Adrenal gland (tissue), 12 donors: Measurements from ENCODE around the gene COL5A1. TPM values are rescaled to one million over a fixed set of nuclear protein-coding genes. Genes with fewer than 3 reads are reported as not detected.

Source experiments
- DNase-seq, 7 donors: peaks; one replicate each; pipeline ENCODE4 v3.0.0-alpha.2; 2019 to 2020
- H3K27ac ChIP-seq, 5 donors: fragments of 200-600 bp; sonication (generic) in 4 of 5; 1 replicate in 3 of 5; 2 replicates in 2 of 5; pipeline versions ENCODE4 v1.5.1 to v1.8.0; 2016 to 2020; ENCODE audit warnings: mild to moderate bottlenecking in 1 of 5
- H3K27me3 ChIP-seq: fragments of 200-600 bp; 2 replicates; pipeline ENCODE4 v1.8.0; 2021
- H3K36me3 ChIP-seq, 2 donors: fragments of 200-600 bp; replicated peaks in 1 of 2; 1 replicate in 1 of 2; 2 replicates in 1 of 2; pipeline versions ENCODE4 v1.5.1 to v1.8.0; 2018 to 2022
- H3K4me1 ChIP-seq, 2 donors: fragments of 200-600 bp; replicated peaks in 1 of 2; 1 replicate in 1 of 2; 2 replicates in 1 of 2; pipeline versions ENCODE4 v1.5.1 to v1.8.0; 2018 to 2021
- H3K4me3 ChIP-seq, 4 donors: fragments of 200-600 bp; sonication (generic) in 3 of 4; one replicate each; pipeline ENCODE4 v1.5.1; 2016 to 2018
- H3K9me3 ChIP-seq, 3 donors: fragments of 200-600 bp; sonication (generic) in 1 of 3; replicated peaks in 1 of 3; 1 replicate in 2 of 3; 2 replicates in 1 of 3; pipeline versions ENCODE4 v1.5.1 to v1.8.0; 2016 to 2021
- POLR2A ChIP-seq, 2 donors: fragments of 450-650 bp; IDR thresholded peaks; one replicate each; pipeline ENCODE4 v1.6.1; 2017; ENCODE audit warnings: antibody characterized with exemption in 2 of 2, mild to moderate bottlenecking in 2 of 2, moderate library complexity in 1 of 2
- WGBS, 4 donors: extraction: QIAGEN DNeasy Blood & Tissue Kit in 2 of 4; methylation state at CpG; one replicate each; pipeline versions ENCODE4 v1.1.5 to v1.1.7; 2013 to 2017; 5-methylcytosine and 5-hydroxymethylcytosine counted together
- intact Hi-C, 2 donors: fragments of 100-400 bp; cut with DNase I; formaldehyde crosslinking; loops; one replicate each; pipeline versions ENCODE4 v1.14.1 to v1.15.0; 2022 to 2023
- polyA plus RNA-seq, 3 donors: library from polyadenylated mRNA; stranded (reverse); fragments of 200-250 nt in 2 of 3; fragments of 350-450 nt in 1 of 3; fragmentation: Illumina TruSeq in 1 of 3; extraction: RNeasy Lipid Tissue Mini Kit (QIAGEN cat#74804) in 1 of 3; gene quantifications; one replicate each; pipeline ENCODE4 v1.2.3, GENCODE V29; 2013 to 2014
- total RNA-seq, 9 donors: library from RNA; depleted of rRNA in 4 of 9; stranded (reverse); fragments of >200 nt in 4 of 9; fragments of 120-200 nt in 1 of 9; fragmentation: NEBNext Ultra II Directional in 1 of 9; extraction: Animal tissue kit (Norgen Biotek cat#: 25700) in 1 of 9; gene quantifications; one replicate each; pipeline versions ENCODE4 v1.1.0 to v1.2.4, GENCODE V29; 2013 to 2023
- TF ChIP-seq, protein P1 (sequence below), 6 experiments: fragments of 450-650 bp in 4 of 6; fragments of 200-600 bp in 2 of 6; sonication (generic) in 1 of 6; IDR thresholded peaks; 1 replicate in 5 of 6; 2 replicates in 1 of 6; pipeline versions ENCODE4 v1.5.1 to v1.8.0; 2016 to 2021; ENCODE audit warnings: antibody characterized with exemption in 6 of 6, mild to moderate bottlenecking in 2 of 6, moderate library complexity in 1 of 6
- donor health status: healthy with polysubstance abuse.
- donor health status: Bipolar disorder and iron deficiency.
- donor health status: DM: yes; HTN: yes; CAD: no.
- donor health status: DM: no; HTN: no; CAD: no.
- donor health status: DM: no; HTN: no; CAD: no.
- donor health status: DM: yes; HTN: yes; CAD: no.

The COL5A1 gene
- total and polyA plus RNA-seq, 12 donors: 3.5 to 45.5 (median 29.3) TPM

DNA sequence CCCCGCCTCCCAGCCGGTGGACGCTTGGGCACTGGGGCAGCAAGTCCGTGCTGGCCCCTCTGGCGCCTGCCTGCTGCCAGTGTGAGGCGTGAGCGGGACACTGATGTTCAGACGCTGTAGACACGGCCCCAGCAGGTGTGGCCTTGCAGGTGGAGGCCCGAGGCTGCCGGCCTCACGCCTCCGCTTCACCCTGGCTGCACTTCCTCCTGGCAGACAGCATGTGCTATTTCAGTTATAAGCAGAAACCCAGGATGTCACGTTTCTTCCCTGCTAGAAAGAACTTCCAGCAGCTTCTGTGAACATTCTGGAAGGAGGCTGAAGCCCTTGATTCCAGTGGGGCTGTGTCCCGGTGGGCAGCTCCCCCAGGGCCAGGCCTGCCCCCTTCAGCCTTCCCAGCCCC lies 124.2 kb downstream of the COL5A1 start:
- 78 to 85% (median 82%) methylated on average over 9 to 15 of the region's 15 CpGs for WGBS, 4 donors
- intact Hi-C loops: no loop called here
- H3K27ac ChIP-seq: no peak overlapping the region
- no peak overlapping the region for H3K4me3 ChIP-seq
- no peaks in the 10 kb centered on the region for H3K27me3 ChIP-seq
- no peak for DNase-seq
- H3K4me1 ChIP-seq: no peaks in the 10 kb centered on the region
- no peaks in the 10 kb centered on the region for H3K9me3 ChIP-seq
- peaks cover 0 to 7% of the 10 kb centered on the region in 2 donors for H3K36me3 ChIP-seq
- no peak for TF ChIP-seq POLR2A (IDR thresholded peaks at IDR 0.05)
- TF ChIP-seq, protein P1, sequence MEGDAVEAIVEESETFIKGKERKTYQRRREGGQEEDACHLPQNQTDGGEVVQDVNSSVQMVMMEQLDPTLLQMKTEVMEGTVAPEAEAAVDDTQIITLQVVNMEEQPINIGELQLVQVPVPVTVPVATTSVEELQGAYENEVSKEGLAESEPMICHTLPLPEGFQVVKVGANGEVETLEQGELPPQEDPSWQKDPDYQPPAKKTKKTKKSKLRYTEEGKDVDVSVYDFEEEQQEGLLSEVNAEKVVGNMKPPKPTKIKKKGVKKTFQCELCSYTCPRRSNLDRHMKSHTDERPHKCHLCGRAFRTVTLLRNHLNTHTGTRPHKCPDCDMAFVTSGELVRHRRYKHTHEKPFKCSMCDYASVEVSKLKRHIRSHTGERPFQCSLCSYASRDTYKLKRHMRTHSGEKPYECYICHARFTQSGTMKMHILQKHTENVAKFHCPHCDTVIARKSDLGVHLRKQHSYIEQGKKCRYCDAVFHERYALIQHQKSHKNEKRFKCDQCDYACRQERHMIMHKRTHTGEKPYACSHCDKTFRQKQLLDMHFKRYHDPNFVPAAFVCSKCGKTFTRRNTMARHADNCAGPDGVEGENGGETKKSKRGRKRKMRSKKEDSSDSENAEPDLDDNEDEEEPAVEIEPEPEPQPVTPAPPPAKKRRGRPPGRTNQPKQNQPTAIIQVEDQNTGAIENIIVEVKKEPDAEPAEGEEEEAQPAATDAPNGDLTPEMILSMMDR (IDR thresholded peaks at IDR 0.05): no peak

DNA sequence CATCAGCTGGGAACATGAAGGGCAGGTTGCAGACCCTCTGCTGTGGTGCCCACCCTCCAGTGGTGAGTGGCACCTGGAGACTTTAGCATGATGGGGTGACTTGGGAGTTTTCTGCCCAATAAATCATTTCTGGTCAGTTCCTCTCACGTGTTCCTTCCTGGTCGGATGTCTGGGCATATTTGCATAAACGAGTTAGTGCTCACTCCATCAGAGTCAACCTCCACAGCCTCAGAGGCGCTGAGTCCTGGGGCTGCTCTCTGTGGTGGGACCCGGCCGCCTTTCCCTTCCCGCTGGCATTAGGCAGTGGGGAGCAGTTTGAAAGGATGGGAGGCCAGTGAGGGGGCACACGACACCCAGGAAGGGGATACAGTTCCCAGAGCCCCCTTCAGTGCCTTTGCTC lies 125.0 kb downstream of the COL5A1 start:
- TF ChIP-seq, protein P1 (IDR thresholded peaks at IDR 0.05): no peak
- TF ChIP-seq POLR2A (IDR thresholded peaks at IDR 0.05): no peak
- Histone ChIP-seq H3K4me1 (no peaks in the 10 kb centered on the region), H3K27ac (no peak overlapping the region), H3K4me3 (no peak overlapping the region), H3K27me3 (no peaks in the 10 kb centered on the region), H3K9me3 (no peaks in the 10 kb centered on the region), H3K36me3 (peaks cover 0 to 3% of the 10 kb centered on the region in 2 donors)
- 70 to 74% (median 71%) methylated on average over 2 to 8 of the region's 8 CpGs for WGBS, 4 donors
- DNase-seq: no peak
- intact Hi-C loops: no loop called here

DNA sequence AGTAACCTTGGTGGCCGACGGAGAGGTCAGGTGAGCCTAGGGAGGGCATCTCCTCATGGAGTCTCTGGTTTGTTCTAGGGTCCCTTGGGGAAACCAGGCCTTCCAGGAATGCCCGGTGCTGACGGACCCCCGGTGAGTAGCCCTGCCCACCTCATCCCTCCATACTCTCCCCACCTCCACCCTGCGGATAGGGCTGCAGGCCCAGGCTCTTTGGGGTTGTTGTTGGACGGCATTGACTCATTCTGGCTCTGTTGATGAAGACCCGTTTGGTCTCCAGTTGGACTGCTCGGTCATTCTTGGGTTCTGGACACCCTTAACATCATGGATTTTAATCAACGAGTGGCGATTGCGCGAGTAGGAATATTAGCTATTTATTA lies 126.7 kb downstream of the COL5A1 start:
- Histone ChIP-seq H3K36me3 (no peaks in the 10 kb centered on the region), H3K4me1 (no peaks in the 10 kb centered on the region), H3K27me3 (no peaks in the 10 kb centered on the region), H3K9me3 (no peaks in the 10 kb centered on the region), H3K27ac (no peak overlapping the region), H3K4me3 (no peak overlapping the region)
- intact Hi-C loops: no loop called here
- no peak for DNase-seq
- no peak for TF ChIP-seq POLR2A (IDR thresholded peaks at IDR 0.05)
- TF ChIP-seq, protein P1 (IDR thresholded peaks at IDR 0.05): no peak
- 88 to 100% (median 90%) methylated on average over 8 to 13 of the region's 13 CpGs for WGBS, 4 donors

DNA sequence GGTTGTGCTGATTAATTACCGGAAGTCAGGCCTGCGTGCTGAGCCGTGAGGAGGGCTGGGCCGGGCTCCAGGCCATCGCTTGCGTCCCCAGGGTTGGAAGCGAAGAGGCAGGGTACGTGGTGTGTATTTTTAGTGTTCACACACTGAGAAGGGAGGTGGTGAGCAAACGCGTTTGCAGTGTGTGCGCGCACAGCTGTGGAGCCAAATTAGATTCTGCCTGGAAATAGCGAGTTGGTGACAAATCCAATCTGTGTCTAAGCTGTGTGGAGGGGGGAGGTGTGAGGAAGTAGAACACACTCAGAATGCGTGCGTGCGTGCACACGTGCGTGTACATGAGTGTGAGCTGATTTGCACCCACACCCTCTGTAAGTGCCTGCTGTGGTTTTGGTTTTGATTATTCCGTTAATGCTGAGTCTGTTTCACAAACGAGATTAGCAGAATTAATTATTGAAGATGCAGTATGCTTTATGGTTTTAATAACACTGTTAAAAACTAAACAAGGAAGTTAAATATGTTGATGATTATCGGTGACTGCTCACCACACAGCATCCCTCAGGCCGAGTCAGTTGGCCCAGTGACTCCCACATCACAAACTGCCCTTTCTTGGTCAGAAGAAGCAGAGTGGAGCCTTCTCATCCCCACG lies 127.2 kb downstream of the COL5A1 start:
- no peaks in the 10 kb centered on the region for H3K36me3 ChIP-seq
- no peak for DNase-seq
- no peaks in the 10 kb centered on the region for H3K9me3 ChIP-seq
- H3K4me1 ChIP-seq: no peaks in the 10 kb centered on the region
- 76 to 85% (median 80%) methylated on average over 23 of the region's 23 CpGs for WGBS, 4 donors
- intact Hi-C loops: no loop called here
- H3K27ac ChIP-seq: no peak overlapping the region
- H3K4me3 ChIP-seq: no peak overlapping the region
- TF ChIP-seq, protein P1 (IDR thresholded peaks at IDR 0.05): no peak
- no peak for TF ChIP-seq POLR2A (IDR thresholded peaks at IDR 0.05)
- H3K27me3 ChIP-seq: no peaks in the 10 kb centered on the region
